HG03039 (cell line): ENCODE results near the gene CLIC3.

Experiments
- ATAC-seq: cut with Tn5 transposase; IDR thresholded peaks from one replicate; pipeline ENCODE4 v1.9.1; 2021; ENCODE audit warnings: mild to moderate bottlenecking, moderate library complexity; ENCODE audit not compliant: unreplicated experiment

The CLIC3 gene

DNA sequence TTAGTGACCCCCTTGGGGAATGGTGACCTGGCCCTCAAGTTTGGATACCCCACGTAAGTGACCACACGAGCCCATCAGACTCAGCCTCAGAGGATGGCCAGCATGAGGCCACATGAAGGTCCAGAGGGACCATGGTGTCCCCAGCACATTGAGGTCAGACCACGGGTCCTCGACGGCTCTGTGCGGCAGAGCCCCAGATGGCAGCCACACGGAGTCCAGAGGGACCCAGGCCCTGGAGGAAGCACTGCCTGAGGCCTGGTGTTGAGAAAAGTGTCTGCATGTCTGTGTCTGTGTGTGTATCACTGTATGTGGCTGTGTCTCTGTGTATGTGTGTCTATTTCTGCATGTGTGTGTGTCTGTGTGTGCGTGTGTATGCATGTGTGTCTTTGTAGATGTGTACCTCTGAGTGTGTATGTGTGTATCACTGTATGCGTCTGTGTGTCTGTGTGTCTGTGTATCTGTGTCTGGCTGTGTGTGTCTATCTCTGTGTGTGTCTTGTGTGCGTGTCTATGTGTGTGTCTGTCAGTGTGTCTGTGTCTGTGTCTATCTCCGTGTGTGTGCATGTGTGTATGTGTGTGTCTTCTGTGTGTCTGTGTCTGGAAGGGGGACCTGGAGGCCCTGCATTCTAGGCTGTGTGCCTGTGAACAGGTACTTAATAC lies 12.6 kb downstream of the CLIC3 start:
- no peak for ATAC-seq

DNA sequence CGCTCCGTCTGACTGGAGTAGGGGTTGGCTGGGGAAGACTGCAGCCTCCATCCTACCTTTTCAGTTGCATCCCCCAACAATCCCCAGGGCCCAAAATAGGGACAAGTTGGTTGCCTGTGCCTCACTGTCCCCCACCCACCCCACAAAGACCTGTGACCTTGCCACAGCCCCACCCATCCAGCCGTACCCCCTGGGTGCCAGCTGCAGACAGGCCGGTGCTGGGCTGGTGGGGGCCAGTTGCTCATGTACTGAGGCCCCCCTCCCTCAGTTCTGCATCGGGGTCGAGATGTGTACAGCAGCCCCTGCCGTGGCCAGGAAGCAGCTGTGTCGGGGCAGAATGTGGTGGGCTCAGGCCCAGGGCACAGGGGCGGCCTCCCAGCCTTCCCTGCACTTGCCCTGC lies 13.2 kb downstream of the CLIC3 start:
- ATAC-seq, result no peak

DNA sequence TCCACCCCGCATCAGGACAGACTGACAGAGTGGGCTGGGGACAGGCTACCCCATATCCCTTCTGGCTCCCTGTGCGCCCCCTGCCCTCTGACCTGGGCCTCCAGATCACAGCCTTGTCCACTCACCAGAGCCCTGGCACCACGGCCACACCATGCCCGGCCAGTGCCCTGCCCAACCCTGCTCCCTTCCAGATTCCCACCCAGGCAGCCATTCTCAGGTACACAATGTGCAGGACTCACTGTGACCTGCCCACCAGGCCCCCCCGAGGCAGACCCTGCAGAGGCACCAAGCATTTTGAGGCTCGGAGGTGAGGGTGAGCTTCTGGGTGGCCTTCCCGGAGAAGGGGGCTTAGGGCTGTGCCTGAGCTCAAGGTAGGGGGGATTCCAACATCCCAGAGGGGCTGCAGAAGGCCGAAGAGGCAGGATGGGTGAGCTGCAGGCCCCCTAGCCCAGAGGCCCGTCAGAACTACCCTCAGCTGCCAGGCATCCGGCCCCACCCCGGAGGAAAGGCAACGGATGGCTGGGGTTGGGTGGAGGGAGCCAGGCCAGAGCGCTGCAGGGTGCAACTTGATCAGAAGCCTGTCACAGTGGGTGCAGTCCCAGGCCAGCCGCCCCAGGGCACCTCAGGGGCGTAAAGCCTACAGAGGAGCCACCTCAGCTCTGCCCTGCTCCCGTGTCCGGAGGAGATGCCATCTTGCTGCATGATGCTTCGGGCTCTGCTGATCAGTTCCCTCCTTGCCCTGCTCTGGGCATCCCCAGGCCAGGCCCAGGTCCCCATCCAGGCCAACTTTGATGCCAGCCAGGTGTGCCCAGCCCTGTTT lies 13.9 kb downstream of the CLIC3 start, which contains the start of gene LCNL1:
TSS of gene LCNL1 (plus strand) at position 762 of the 820 bp plus-strand sequence. CDS start 594 bp downstream, outside the sequence.
- ATAC-seq, result no peak

DNA sequence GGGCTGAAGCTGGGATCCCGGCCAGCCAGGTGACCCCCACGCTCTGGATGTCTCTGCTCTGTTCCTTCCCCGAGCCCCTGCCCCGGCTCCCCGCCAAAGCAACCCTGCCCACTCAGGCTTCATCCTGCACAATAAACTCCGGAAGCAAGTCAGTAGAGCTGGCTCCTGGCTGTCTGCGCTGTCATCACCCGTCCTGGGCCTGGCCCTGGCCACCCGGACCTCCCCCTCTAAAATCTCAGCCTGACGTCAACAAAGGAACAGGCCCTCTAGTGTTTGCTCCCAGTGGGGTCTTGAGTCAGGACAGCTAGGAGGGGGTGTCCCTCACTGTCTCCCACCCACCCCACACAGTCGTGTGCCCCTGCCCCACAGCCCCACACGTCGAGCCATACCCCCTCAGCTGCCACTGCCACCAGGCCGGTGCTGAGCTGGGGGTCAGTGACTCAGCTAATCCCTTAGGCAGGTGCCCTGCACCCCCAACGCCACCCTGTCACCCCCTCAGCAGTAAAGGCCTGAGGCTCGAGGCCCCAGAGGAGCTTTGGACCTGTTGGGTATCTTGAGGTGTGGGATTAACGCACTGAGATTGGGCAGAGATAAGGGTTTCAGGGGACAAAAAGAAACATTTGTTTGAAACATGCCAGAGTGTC lies 14.7 kb downstream of the CLIC3 start:
- no peak for ATAC-seq

GRCh38 chr9:136980669-136981478 lies 15.5 kb downstream of the CLIC3 start:
- ATAC-seq, result no peak

DNA sequence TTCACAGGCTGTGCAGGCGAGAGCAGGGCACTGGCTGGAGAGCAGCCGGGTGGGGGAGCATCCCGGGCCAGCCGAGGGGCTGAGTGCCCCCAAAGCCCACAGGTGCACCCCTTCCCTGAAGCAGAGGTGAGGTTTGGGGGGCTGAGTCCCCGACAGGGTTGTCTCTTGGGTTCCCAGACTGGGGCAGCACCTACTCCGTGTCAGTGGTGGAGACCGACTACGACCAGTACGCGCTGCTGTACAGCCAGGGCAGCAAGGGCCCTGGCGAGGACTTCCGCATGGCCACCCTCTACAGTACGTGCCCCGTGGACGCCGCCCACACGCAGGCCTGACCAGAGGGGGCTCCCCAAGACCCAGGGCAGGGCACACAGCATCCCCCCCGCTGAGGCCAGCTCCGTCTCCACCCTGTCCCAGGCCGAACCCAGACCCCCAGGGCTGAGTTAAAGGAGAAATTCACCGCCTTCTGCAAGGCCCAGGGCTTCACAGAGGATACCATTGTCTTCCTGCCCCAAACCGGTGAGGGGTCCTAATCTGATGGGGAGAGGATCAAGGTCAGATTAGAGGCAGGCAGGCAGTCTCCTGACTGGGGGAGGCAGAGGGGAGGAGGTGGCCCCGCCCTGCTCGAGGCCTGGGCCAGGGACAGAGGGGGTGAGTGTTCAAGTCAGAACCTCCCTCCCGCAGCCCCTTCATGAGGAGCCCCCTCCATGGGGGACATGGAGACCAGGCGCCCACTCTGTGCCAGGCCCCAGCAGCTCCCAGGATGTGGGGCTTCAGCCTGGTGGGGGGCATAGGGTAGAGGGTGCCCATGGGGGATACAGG lies 16.4 kb downstream of the CLIC3 start:
- ATAC-seq, result no peak

GRCh38 chr9:136978865-136979544 lies 17.4 kb downstream of the CLIC3 start:
- no peak for ATAC-seq

- ATAC-seq, result no peak
These were observed 18.1 kb downstream of the CLIC3 start for GRCh38 chr9:136978073-136978864.

- no peak for ATAC-seq
These were observed 18.7 kb downstream of the CLIC3 start for GRCh38 chr9:136977649-136978072.

DNA sequence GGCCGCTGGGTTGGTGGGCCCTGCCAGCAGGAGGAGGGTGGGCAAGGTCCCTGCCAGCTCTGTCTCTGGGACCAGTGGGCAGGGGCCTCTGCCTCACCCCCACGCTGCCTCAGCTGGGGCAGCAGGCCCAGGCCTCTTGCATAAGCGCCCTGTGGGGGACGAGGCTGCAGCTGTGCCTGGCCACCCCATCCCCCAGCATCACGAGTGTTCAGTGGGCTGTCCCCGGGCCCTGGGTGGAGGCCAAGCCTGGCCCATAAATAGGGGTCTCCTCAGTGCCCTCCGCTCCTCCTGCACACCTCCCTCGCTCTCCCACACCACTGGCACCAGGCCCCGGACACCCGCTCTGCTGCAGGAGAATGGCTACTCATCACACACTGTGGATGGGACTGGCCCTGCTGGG lies 19.1 kb downstream of the CLIC3 start, which contains the start of gene PTGDS:
TSS of gene PTGDS (plus strand) at position 282 of the 400 bp plus-strand sequence. CDS start at position 357, 75 bp downstream.
- ATAC-seq, result no peak

- ATAC-seq, result no peak
These were observed 20.7 kb downstream of the CLIC3 start for GRCh38 chr9:136975644-136976043.

DNA sequence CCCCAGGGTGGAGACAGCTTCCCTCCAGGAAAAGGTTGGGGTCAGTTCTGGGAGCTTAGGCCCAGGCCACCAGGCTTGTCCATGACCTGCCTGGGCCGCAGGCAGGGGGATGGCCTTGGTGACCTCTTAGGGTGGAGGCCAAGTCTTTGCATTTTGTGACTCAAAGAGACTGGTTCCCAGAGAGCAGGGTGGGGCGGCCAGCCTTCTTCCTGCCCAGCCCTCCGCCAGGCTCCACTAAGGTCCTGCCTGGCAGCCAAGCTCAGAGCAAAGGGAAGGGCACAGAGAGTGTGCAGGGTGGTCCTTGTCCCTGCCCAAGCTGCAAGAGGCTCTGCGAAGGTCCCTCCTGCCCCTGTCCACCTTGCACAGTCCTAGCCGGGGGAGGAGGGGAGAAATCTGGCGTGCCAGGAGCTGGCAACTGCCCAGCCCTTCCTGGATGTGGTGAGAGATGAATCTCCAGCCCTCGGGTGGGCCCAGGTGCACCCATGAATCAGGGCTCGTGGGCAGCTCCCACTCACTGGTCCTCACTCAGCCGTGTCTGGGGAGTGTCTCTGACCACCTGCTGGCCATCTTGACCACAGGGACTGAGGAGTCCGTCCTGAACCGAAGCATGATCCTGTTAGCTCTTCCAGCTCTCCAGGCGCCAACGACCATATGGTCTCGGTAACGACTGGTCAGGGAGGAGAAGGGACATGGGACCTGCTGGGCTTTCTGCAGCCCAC lies 21.4 kb downstream of the CLIC3 start:
- ATAC-seq, result no peak

- no peak for ATAC-seq
These were observed 22.4 kb downstream of the CLIC3 start for GRCh38 chr9:136973618-136974617.

DNA sequence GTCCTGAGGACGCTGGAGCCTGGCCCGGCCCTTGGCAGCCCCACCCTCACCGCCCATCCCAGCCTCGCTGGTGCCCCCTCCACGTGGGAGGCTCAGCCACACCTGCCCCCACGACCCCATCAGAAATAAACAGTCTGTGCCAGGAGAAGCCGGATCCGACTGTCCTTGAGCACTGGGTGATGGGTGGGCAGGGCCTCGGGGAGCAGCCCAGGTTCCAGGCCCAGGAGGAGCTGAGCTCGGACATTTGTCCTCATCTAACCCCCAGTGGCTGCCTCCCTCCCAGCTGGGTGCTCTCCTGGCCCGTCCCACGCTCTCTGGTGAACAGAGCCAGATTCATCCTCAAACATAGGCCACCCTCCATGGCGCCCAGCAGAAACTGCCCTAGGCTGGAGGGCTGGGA lies 23.6 kb downstream of the CLIC3 start:
- ATAC-seq, result no peak

DNA sequence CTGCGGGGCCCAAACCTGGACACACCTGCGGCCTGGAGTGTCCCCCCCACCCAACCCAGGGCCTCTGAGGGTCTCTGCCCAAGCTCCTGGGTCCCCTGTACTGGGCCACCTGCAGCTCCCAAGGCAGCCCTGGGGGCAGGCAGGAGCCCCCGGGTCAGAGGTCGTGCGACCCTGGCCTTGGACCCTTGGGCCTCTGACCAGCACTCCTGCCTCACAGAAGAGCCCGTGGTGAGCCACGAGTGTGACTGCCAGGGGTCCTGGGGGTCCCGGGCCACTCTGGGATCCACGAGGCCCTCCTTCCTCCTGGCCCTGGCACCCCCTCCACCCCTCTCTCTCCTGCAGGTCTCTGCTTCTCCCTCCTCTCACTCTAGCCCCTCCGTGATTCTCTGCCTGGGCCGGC lies 24.0 kb downstream of the CLIC3 start:
- no peak for ATAC-seq

DNA sequence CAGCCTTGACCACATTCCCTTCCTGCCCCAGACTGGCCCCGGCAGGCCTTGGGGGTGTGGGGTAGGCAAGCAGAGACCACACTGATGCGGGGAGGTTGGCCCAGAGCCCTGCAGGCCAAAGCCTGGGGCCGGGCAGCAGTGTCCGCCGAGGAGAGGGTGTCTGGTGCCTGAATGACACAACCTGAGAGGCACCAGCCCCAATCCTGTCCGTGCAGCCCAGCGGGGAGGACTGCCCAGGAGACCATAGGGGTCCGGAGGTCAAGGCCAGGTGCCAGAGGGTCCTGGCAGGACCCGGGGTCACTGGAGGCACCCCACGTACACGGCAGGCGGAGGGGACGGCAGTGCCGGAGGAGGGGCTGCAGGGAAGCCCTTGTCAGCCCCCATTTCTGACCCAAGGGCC lies 24.6 kb downstream of the CLIC3 start:
- no peak for ATAC-seq

DNA sequence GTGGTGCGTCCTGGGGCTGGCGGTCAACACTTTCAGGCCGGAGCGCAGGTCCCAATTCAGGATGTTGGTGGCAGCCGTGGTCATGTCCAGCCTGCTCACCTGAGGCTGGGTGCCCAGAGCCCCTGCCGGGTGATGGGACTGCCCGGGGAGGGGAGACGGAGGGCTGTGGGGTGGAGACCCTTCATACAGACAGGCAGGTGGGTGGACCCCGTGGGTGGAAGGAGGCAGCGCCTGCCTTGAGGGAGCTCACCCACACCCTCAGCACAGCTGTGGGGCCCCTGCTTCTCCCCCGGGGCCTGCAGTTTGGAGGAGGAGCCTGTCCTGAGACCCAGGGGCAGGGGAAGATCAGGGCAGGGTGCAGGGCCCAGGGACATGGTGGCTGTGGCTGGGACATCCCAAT lies 26.0 kb downstream of the CLIC3 start:
- ATAC-seq, result no peak
